Glomerular visceral epithelial cell (primary cell): ENCODE measurements around the gene FAM216A.
A peak's percentile ranks its signal among the peaks of the same experiment; 100 is the strongest.
"Not testable (repeated sequence)": the region's sequence is repeated elsewhere in the genome, so short reads cannot be mapped to it uniquely, and the experiment has no call there.

ENCODE experiments used
- DNase-seq: peaks from one replicate; pipeline ENCODE4 v3.0.0-alpha.2; 2016; ENCODE audit errors: extremely low spot score

The FAM216A gene, protein sequence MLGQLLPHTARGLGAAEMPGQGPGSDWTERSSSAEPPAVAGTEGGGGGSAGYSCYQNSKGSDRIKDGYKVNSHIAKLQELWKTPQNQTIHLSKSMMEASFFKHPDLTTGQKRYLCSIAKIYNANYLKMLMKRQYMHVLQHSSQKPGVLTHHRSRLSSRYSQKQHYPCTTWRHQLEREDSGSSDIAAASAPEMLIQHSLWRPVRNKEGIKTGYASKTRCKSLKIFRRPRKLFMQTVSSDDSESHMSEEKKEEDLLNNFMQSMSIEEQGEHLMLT

DNA sequence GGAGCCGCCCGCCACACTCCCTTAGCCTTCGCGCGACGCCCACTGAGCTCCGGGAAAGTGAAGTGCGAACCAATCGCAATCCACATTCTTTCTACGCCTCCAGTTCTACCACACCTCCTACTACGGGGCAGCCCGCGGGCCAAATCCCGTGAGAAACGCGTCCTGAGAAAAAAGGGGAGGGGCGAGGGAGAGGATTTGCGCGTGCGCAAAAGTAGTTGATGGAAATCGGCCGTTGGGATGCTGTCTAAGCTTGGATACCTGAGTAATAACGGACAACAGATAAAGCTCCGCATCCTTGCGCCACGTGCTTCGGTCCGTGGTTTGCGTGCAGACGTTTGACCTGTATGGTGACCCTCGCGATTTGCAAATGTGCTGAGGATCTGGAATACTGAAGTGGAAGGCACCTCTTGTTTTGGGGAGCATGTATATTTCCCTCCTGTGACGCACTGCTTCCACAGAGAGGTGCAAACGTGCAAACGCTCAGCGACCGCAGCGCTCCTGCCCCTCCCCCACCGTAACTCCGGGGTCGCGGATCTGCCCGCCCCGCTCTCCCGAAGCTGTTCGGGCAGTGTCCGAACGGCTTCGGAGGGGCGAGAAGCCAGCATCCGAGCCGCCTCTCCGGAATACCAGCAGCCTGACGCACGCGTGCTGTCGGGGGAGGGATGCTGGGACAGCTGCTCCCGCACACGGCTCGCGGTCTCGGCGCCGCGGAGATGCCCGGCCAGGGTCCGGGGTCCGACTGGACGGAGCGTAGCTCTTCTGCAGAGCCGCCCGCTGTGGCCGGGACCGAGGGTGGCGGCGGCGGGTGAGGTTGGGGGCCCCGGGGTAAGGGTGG is at the start of gene FAM216A, which contains the start of gene GPN3:
TSS of gene FAM216A (plus strand) at position 632 of the 835 bp plus-strand sequence. CDS start at position 663, 31 bp downstream.
TSS of gene GPN3 (minus strand) at position 44 of the 835 bp plus-strand sequence. CDS start 54 bp downstream, outside the sequence.
- DNase-seq, result peak; percentile 98

DNA sequence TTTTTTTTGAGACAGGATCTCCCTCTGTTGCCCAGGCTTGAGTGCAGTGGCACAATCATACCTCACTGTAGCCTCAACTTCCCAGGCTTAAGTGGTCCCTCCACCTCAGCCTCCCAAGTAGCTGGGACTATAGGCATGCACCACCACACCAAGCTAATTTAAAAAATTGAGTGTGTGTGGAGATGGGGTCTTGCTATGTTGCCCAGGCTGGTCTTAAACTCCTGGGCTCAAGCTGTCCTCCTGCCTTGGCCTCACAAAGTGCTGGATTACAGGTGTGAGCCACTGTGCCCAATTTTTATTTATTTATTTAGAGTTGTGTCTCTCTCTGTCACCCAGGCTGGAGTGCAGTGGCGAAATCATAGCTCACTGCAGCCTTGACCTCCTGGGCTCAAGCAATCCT is 48.0 kb upstream of the FAM216A start:
- not testable (repeated sequence) for DNase-seq

DNA sequence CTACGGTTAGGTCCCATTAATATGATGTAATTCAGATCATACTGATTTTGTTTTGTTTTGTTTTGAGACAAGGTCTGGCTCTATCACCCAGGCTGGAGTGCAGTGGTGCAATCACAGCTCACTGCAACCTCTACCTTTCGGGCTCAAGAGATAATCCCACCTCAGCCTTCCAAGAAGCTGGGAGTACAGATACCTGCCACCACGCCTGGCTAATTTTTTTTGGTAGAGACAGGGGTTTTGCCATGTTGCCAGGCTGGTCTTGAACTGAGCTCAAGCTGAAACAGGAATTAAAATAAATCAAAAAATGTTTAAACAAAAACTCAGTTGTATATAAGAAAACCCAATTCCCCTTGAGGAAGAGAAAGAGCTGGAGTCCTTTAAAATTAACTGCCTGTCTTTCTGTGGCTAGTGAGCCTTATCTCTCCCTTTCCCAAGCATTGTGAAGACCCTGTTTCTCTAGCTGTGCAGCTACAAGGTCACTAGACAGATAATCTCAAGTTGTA is 47.4 kb upstream of the FAM216A start:
- no peak for DNase-seq

DNA sequence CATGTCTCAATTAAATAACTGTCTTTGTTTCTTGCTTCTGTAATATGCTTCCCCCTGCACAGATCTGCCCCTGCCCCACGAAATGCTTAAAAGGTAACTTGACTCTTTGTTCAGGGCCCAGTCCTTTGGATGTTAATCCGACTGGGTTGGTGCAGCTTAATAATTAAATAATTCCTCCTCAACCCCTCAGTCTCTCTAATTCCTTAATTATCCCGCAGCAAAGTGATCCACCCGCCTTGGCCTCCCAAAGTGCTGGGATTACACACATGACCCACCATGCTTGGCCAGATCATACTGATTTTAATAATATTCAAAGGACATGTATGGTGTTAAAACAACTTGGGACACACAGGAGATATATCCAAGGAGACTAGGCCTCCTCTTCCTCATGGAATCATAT is 46.9 kb upstream of the FAM216A start:
- no peak for DNase-seq

DNA sequence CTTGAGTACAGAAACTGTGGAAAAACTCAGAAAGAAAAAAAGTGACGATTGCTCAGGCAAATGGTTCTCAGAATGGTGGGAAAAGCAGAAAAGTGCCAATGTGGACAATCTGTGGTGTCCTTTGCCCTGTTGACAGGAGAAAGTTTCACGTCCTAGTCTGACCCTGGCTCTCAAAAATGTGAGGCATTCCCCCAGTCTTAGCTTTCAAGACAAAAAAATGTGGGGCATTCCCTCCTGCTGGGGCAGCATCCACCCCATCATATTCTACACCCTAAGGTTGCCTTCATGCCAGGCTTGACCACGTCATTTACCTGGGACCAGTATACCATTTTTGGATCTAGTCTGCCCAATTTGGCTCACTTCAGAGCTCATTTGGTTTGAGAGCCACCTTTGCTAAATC is 44.4 kb upstream of the FAM216A start:
- DNase-seq, result no peak

DNA sequence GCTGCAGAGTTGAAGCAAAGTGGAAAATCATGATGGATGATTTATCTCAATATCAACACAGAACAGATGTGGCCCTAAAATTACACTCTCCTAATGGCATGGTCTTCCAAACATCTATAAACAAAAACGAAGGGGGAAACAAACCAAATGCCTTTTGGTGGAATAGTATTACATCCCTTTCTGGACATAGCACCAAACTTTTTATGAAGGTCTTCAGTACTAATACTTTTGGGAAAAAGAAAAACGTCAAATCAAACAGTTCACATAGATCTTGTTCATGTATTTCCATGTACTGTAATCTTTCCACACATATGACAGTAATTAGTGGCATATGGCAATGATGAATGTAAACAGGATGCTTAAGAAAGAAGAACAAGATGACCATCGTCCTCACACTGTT is 42.2 kb upstream of the FAM216A start:
- DNase-seq, result no peak

DNA sequence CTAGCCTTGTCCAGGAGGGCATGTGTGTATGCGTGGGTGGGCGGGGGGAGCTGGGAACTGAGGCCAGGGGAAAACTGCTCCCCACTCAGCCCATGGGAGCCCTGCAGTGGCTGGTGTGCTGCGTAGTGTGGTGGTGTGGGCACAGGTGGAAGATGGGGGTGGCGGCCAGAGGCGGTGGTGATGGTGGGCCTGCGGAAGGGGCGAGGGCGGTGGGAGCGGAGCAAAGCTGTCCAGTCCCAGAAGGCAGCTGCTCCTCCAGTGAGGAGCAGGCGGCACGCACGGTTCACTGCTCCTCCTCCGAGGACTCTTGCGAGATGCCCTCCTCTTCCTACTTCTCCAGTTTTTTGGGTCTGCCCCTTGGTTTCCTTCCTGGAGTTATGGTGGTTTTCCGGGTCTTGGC is 39.0 kb upstream of the FAM216A start:
- not testable (repeated sequence) for DNase-seq

DNA sequence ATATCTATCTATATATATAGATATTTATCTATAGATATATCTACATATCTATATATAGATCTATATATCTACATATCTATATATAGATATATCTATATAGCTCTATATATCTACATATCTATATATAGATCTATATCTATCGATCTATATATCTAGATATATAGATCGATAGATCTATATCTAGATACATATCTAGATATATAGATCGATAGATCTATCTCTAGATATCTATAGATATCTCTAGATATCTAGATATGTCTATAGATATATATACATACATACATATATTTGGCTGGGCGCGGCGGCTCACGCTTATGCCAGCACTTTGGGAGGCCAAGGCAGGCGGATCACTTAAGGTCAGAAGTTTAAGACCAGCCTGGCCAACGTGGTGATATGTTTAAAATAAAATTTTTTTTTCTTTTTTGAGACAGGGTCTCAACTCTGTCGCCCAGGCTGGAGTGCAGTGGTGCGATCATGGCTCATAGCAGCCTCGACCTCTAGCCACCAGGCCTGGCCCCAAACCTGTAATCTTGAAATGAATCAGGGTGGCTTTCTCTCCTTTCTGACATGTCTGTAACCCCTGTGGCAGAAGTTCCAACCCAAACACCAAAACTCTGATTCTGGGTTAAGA is 36.6 kb upstream of the FAM216A start:
- no peak for DNase-seq

DNA sequence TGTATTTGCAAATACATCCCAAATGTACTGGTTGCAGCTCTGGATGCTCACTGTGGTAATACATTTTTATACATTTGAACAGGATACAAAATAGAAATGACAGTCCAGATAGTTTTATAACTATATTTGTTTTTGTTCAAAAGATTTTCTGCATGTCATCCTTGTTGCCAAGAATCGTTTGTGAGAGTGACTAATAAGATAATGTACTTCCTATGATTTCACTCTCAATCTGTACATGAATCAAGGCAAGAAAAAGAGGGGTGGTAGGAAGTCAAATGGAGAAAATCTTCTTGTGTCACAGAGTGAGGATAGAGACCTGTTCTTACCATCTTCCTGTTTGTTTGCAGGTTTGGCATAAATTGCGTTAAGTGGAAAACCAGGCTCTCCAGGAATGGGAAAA is 32.4 kb upstream of the FAM216A start:
- no peak for DNase-seq

DNA sequence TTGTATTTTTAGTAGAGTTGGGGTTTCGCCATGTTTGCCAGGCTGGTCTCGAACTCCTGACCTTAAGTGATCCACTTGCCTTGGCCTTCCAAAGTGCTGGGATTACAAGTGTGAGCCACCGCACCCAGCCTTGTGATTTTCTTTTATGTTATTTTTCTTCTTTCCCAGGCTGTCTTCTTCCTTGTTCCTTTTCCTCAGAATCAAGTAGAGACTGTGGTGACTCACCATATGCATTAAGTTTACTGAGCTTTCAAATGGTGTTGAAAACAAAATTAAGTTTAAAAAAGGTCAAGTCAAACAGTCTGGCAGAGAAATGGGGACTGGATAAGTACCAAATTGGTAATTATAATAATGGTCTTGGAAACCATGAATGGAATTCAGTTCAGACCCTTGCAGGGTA is 24.2 kb upstream of the FAM216A start:
- DNase-seq, result no peak

DNA sequence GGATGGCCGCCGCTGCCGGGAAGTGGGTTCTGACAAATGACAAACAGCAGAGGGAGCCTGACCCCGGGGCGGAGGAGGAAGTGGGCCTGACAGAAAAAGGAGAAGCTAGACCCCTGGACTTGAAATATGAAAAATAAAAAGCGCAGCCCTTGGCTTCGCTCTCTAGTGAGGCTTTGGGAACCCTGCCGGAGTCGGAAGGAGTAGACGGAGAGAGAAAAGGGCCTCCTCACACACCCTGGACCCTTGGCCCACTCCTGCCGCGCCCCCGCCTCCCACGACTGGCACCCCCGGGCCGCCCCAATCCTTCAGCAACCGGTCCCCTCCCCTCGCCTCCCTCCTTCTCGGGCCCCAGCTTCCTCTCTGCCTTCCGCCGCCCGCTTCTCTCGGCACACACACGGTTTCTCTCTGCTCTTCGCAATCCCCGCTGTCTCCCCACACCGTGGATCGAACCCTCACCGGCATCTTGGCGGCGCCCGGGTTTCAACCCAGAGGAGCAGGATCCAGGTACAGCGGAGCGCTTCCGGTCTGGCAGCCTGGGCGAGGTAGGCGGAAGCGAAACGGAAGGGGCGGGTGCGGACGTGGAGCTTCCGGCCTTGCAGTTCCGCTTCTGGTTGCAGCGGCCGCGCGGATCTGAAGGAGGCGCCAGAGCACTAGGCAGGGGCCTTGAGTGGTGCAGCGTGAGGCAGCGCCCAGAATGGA is 18.7 kb upstream of the FAM216A start, which contains the start of gene ARPC3:
TSS of gene ARPC3 (minus strand) at position 539 of the 699 bp plus-strand sequence. CDS start at position 462, 77 bp downstream.
- peak; percentile 95 for DNase-seq

DNA sequence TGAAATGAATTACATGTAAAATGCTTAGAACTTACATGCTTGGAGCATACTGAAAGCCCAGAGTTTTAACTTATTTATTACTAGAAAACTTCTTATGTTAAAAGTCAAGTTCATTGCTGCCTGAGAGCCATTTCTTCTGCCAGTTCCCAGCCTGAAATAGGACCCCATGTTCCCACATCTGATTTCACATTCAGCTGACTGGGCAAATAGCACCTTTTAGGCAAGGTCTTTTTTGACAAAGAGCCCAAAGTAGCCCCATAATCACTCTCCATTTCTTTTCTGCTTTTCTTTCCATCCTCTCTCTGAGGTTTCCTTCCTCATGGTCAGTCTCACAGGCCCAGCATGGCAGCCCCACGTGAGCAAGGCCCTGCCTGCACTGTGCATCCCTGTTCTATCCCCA is 17.4 kb upstream of the FAM216A start:
- DNase-seq, result no peak

DNA sequence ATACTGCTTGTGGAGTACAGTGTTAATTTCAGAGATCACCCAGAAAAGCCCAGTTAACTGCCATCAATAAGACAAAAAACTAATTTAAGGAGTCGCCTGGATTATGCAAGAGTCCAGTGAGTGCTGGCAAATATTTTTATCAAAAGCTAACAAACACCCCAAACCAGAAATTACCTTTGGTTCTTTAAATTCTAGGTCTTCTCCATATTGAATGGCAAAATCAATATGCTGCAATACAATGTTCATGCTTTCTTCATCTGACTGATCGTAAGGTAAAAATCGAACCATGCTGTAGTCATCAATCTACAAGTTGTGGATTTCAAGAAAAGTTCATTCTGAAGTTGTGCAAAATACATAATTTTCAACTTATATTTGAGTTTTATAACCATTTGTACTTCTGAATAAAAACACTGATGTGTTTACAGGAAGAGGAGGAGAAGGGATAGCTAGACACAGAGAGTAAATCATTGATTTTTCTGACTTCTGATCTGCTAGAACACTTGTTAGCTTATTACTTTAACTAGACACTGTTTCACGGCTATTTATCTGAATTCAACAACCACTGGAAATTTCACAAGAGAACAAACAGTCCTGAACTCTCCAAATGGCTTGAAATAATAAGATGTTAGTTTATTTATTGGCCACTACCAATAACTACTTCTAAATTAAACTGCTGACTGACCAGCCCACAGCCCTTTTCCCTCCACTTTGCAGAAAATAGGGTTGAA is 14.9 kb upstream of the FAM216A start:
- DNase-seq, result no peak

DNA sequence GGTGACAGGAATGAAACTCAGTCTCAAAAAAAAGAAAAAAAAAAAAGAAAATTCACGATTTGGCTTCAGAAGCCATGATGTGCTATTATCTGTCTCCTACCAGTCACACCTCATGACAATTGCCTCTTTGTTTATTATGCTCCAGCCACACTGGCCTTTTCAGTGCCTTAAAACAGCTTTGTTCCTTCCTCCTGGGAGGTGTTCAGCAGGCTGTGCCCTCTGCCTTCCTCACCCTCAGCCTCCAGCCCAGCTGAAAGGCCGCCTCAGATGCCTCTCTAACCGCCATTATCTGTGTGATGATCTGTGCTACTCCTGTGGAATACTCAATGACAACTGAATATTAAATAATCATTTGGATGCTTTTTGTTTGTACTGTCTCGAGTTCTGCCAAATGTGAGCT is 9.9 kb upstream of the FAM216A start:
- DNase-seq, result no peak

DNA sequence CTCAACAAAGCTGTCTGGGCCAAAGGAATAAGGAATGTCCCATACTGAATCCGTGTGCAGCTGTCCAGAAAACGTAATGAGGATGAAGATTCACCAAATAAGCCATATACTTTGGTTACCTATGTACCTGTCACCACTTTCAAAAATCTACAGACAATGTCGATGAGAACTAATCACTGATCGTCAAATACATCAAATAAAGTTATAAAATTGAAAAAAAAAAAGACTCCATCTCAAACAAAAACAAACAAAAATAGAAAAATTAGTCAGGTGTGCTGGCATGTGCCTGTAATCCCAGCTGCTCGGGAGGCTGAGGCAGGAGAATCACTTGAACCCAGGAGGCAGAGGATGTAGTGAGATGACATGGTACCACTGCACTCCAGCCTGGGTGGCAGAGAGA is 7.5 kb upstream of the FAM216A start:
- DNase-seq, result not testable (repeated sequence)

DNA sequence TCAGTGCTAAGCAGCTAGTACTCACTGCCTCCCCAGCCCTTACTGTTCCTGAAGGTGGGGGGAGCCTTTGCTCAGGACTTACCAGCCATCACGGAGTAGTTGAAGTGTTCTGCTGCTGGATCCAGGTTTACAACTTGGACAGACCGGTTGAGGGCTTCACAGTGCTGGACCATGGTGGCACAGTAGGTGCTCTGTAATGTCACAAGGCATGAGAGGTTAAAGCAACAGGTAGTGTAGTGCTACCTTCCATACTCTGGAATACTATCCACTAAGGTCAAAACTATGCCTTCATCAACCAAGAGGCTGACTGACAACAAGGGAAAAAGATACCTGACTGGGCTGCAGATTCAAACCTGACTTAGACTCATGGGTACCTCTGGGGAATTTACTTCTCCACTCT is 3.6 kb upstream of the FAM216A start:
- no peak for DNase-seq

DNA sequence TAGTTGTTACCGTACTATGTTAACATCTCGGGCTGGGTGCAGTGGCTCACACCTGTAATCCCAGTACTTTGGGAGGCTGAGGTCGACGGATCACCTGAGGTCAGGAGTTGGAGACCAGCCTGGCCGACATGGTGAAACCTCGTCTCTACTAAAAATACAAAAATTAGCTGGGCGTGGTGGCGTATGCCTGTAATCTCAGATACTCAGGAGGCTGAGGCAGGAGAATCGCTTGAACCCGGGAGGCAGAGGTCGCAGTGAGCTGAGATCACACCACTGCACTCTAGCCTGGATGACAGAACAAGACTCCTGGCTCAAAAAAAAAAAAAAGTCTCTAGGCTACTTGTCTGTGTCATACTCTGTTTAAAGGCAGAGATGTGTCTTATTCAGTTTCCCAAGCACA is 2.9 kb upstream of the FAM216A start:
- DNase-seq, result not testable (repeated sequence)

DNA sequence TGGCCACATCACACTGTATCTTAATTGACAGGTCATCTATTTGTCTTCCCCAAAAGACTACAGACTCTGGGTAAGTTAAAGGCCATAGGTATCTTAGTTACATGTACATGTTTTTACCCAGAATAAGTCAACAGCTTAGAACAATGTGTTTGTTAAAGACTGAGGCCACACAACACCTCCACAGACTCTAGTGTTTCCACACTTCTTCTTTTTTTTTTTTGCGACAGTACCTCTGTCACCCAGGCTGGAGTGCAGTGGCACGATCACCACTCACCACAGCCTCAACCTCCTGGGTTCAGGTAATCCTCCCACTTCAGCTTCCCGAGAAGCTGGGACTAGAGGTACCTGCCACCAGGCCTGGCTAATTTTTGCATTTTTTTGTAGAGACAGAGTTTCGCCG is 1.9 kb upstream of the FAM216A start:
- no peak for DNase-seq

DNA sequence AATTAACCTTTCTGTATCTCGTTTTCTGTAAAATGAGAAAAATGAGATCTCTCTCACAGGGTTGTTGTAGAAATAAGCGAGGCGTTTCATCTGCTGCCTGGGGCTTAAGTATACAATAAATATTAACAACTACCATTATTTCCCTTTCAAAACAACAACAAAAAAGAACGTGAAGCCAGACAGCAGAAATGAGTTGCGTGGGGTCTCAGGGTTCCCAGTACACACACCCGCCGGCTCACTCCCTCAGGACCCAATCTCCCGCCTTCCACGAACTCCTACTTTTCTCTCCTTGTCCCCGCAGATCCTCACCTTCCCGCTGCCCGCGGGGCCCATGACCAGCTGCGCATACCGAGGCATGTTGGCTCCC is 815 bp upstream of the FAM216A start:
- DNase-seq, result no peak

DNA sequence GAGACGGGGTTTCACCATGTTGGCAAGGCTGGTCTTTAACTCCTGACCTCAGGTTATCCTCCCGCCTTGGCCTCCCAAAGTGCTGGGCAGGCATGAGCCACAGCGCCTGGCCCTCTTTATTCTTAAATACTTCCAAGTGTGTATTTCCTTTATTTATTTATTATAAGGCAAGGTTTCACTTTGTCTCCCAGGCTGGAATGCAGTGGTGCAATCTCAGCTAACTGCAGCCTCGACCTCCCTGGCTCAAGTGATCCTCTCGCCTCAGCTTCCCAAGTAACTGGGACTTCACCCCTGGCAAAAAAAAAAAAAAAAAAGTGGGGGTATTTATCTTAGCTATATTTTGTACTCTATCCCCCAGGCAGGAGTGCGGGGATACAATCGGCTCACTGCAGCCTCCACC is 6.8 kb downstream of the FAM216A start:
- DNase-seq, result no peak
